GM12878 (cell line): ENCODE measurements around the gene HS6ST3. TPM values are rescaled to one million over a fixed set of nuclear protein-coding genes. Genes with fewer than 3 reads are reported as not detected.

Source experiments
- ATAC-seq: fragments of 200-7000 bp; cut with Tn5 transposase; 3 replicates; pipeline ENCODE4 v1.9.1; 2020; ENCODE audit warnings: mild to moderate bottlenecking, moderate library complexity
- BruUV-seq: library from RNA; stranded (reverse); fragments of 400-500 nt; replicated peaks from 2 replicates; lab custom pipeline; 2021; lab: Mats Ljungman, UMichigan
- CTCF ChIA-PET: fragments of 300-600 bp; sonication (Branson Sonifier 250); formaldehyde crosslinking; extraction: SDS; loops from one replicate; lab custom pipeline; 2021; ENCODE audit warnings: inconsistent platforms; lab: Yijun Ruan, JAX
- POLR2A ChIA-PET: fragments of 350-600 bp; formaldehyde crosslinking; extraction: SDS; loops from one replicate; lab custom pipeline; 2021; ENCODE audit warnings: inconsistent platforms; lab: Charles Lee
- RAD21 ChIA-PET: fragments of 300-600 bp; sonication (Branson Sonifier 250); formaldehyde crosslinking; loops from one replicate; lab custom pipeline; 2023; ENCODE audit warnings: antibody characterized with exemption; ENCODE audit not compliant: unreplicated experiment; lab: Charles Lee
- SMC1A ChIA-PET: fragments of 300-600 bp; sonication (Branson Sonifier 250); formaldehyde crosslinking; loops from one replicate; lab custom pipeline; 2023; ENCODE audit not compliant: unreplicated experiment, uncharacterized antibody; lab: Charles Lee
- DNase-seq: peaks from one replicate; pipeline ENCODE4 v3.0.0-alpha.2; 2011; ENCODE audit warnings: low read depth, low spot score
- FAIRE-seq: peaks from 3 replicates; lab custom pipeline; 2011; peaks lifted over from hg19 to GRCh38; lab: Jason Lieb, UNC
- H2AFZ ChIP-seq: 2 replicates; pipeline ENCODE4 v1.6.0; 2011; ENCODE audit warnings: low read depth, low read length, control low read depth; ENCODE audit not compliant: control insufficient read depth
- H3K27ac ChIP-seq: 2 replicates; pipeline ENCODE4 v1.5.1; 2011; ENCODE audit warnings: control low read depth; ENCODE audit not compliant: control insufficient read depth, insufficient read depth
- H3K27me3 ChIP-seq, 2 experiments: replicated peaks in 1 of 2; 2 replicates each; pipeline versions ENCODE4 v1.6.0 to v1.6.1; 2011; ENCODE audit warnings: low read length in 1 of 2; ENCODE audit not compliant: control insufficient read depth in 2 of 2, insufficient read depth in 2 of 2
- H3K36me3 ChIP-seq, 2 experiments: 2 replicates each; pipeline ENCODE4 v1.5.1; 2011; ENCODE audit warnings: low read length in 1 of 2; ENCODE audit not compliant: control insufficient read depth in 2 of 2, insufficient read depth in 2 of 2
- H3K4me1 ChIP-seq: 2 replicates; pipeline ENCODE4 v1.6.1; 2011; ENCODE audit warnings: mild to moderate bottlenecking, low read length, moderate library complexity, mixed read lengths; ENCODE audit not compliant: control insufficient read depth, insufficient read depth
- H3K4me2 ChIP-seq: 2 replicates; pipeline ENCODE4 v1.6.0; 2011; ENCODE audit warnings: control low read depth; ENCODE audit not compliant: control insufficient read depth, insufficient read depth
- H3K4me3 ChIP-seq: fragments of 200-600 bp; sonication (generic); 2 replicates; pipeline ENCODE4 v1.5.1; 2016
- H3K79me2 ChIP-seq: 2 replicates; pipeline ENCODE4 v1.6.0; 2011; ENCODE audit warnings: low read length; ENCODE audit not compliant: control insufficient read depth, insufficient read depth
- H3K9ac ChIP-seq: 2 replicates; pipeline ENCODE4 v1.8.0; 2011; ENCODE audit warnings: low read length, control low read depth, mixed read lengths; ENCODE audit not compliant: control insufficient read depth, insufficient read depth
- H3K9me3 ChIP-seq: replicated peaks from 3 replicates; pipeline ENCODE4 v1.5.1; 2011; ENCODE audit warnings: mild to moderate bottlenecking, low read length; ENCODE audit not compliant: control insufficient read depth, insufficient read depth
- H4K20me1 ChIP-seq: 2 replicates; pipeline ENCODE4 v1.6.0; 2011; ENCODE audit not compliant: control insufficient read depth, insufficient read depth
- BHLHE40 ChIP-seq, 2 experiments: fragments of 450-650 bp in 1 of 2; IDR thresholded peaks; 2 replicates each; pipeline ENCODE4 v1.6.1; 2011 to 2017; ENCODE audit warnings: low read depth in 2 of 2, borderline replicate concordance in 1 of 2, improper control_type of control experiment in 1 of 2, low read length in 1 of 2, mild to moderate bottlenecking in 1 of 2
- HDAC2 ChIP-seq: fragments of 200-600 bp; sonication (generic); IDR thresholded peaks from 2 replicates; pipeline ENCODE4 v1.6.1; 2017
- MYB ChIP-seq: fragments of 150-350 bp; IDR thresholded peaks from 2 replicates; pipeline ENCODE4 v1.6.1; 2014; ENCODE audit warnings: mild to moderate bottlenecking, low read depth, low read length, borderline replicate concordance
- NBN ChIP-seq: fragments of 450-650 bp; IDR thresholded peaks from 2 replicates; pipeline ENCODE4 v1.6.1; 2016
- NFIC ChIP-seq: IDR thresholded peaks from 2 replicates; pipeline ENCODE4 v1.6.1; 2012; ENCODE audit warnings: low read depth, mild to moderate bottlenecking, inconsistent platforms, low read length, moderate library complexity
- POU2F2 ChIP-seq: IDR thresholded peaks from 3 replicates; pipeline ENCODE4 v1.6.1; 2011; ENCODE audit warnings: low read depth, mild to moderate bottlenecking, low read length, borderline replicate concordance
- SKIL ChIP-seq: fragments of 450-650 bp; IDR thresholded peaks from 2 replicates; pipeline ENCODE4 v1.6.1; 2017; ENCODE audit warnings: mild to moderate bottlenecking, low read depth, inconsistent platforms; ENCODE audit not compliant: poor library complexity, severe bottlenecking
- SPI1 ChIP-seq: IDR thresholded peaks from 2 replicates; pipeline ENCODE4 v1.6.1; 2011; ENCODE audit warnings: low read depth, mild to moderate bottlenecking, low read length, moderate library complexity, borderline replicate concordance; ENCODE audit not compliant: insufficient read depth
- SUPT20H ChIP-seq: IDR thresholded peaks from 2 replicates; pipeline ENCODE4 v1.6.1; 2011; ENCODE audit warnings: low read depth, mild to moderate bottlenecking, low read length, moderate library complexity, borderline replicate concordance; ENCODE audit not compliant: control insufficient read depth
- TCF3 ChIP-seq: IDR thresholded peaks from 2 replicates; pipeline ENCODE4 v1.6.1; 2012; ENCODE audit warnings: low read depth, mild to moderate bottlenecking, low read length, borderline replicate concordance; ENCODE audit not compliant: insufficient read depth
- ZBTB33 ChIP-seq: fragments of 450-650 bp; IDR thresholded peaks from 2 replicates; pipeline ENCODE4 v1.6.1; 2017; ENCODE audit warnings: mild to moderate bottlenecking
- WGBS: methylation state at CpG from one replicate; pipeline ENCODE4 v1.1.6; 2016; ENCODE audit warnings: low lambda C conversion rate; ENCODE audit not compliant: insufficient replicate concordance, insufficient coverage; ENCODE audit errors: missing lambda C conversion rate; 5-methylcytosine and 5-hydroxymethylcytosine counted together
- in situ Hi-C: fragments of 300-500 bp; cut with MboI; formaldehyde crosslinking; loops from 9 replicates; pipeline ENCODE4 v1.14.3; 2018; ENCODE audit warnings: mixed read lengths
- intact Hi-C: fragments of 100-400 bp; cut with micrococcal nuclease; formaldehyde crosslinking; loops from one replicate; pipeline ENCODE4 v1.14.2; 2022; ENCODE audit not compliant: unreplicated experiment
- polyA plus RNA-seq, 11 experiments: library from polyadenylated mRNA; depleted of rRNA in 4 of 11; unstranded in 6 of 11; stranded (reverse) in 5 of 11; fragments of >200 nt; fragmentation: Nextera tagmentation in 4 of 11; fragmentation: Illumina TruSeq in 1 of 11; extraction: Ambion mirVana in 4 of 11; extraction: Trizol in 1 of 11; gene quantifications; 1 replicate in 1 of 11; 2 replicates in 10 of 11; pipeline versions ENCODE4 v1.2.1 to v1.2.3, GENCODE V29; 2011 to 2016; ENCODE audit warnings: inconsistent platforms in 2 of 11, missing spikeins in 2 of 11, low read depth in 1 of 11
- total RNA-seq, 4 experiments: library from RNA; depleted of rRNA in 3 of 4; stranded (reverse); fragments of >200 nt in 3 of 4; fragmentation: Illumina TruSeq in 1 of 4; extraction: Trizol in 1 of 4; gene quantifications; 2 replicates each; pipeline versions ENCODE4 v1.2.1 to v1.2.3, GENCODE V29; 2013 to 2021
- TF ChIP-seq, protein P1 (sequence below): fragments of 450-650 bp; formaldehyde crosslinking; IDR thresholded peaks from 2 replicates; pipeline ENCODE4 v1.5.0; 2022; ENCODE audit warnings: mild to moderate bottlenecking, missing genetic modification characterization
- TF ChIP-seq, protein P2 (sequence below): fragments of 150-350 bp; IDR thresholded peaks from 2 replicates; pipeline ENCODE4 v1.6.1; 2016; ENCODE audit warnings: low read depth, low read length

HS6ST3 gene
- total and polyA plus RNA-seq, 10 of the 15 experiments (the other 5 are each of a cell fraction or from before 2014, with no cell fraction given) = under 0.01 to 2.9 TPM; not detected in 8

- WGBS = 68% methylated on average over 5 of the region's 5 CpGs
- ChIA-PET CTCF (interaction anchor here (0.8 to 2.8 kb wide), 2 partner anchors 16 to 61 kb away, joined by 3 to 11 read pairs; no protein-coding TSS in a partner anchor), POLR2A (no interaction called here), SMC1A (interaction anchor here (0.6 to 1.1 kb wide), 3 partner anchors 14 to 59 kb away, joined by 3 read pairs; no protein-coding TSS in a partner anchor), RAD21 (no interaction called here)
- no TSS peak for BruUV-seq
- Histone ChIP-seq H3K4me2 (no peak overlapping the region), H3K4me1 (no peaks in the 10 kb centered on the region), H2AFZ (no peak overlapping the region), H3K27me3 (no peaks in the 10 kb centered on the region; a peak in 2 of 4 replicates), H3K4me3 (no peak overlapping the region), H3K36me3 (no peaks in the 10 kb centered on the region), H3K9ac (no peak overlapping the region), H3K79me2 (no peaks in the 10 kb centered on the region), H4K20me1 (no peaks in the 10 kb centered on the region), H3K27ac (no peak overlapping the region), H3K9me3 (no peaks in the 10 kb centered on the region)
- in situ Hi-C loops = no loop called here
- intact Hi-C loops = no loop called here
- DNase-seq = no peak
- no peak for FAIRE-seq
- ATAC-seq = no peak
- no peak for TF ChIP-seq NBN
- TF ChIP-seq POU2F2 = no peak
- no peak for TF ChIP-seq SKIL
- TF ChIP-seq ZBTB33 = no peak
- no peak for TF ChIP-seq BHLHE40 (IDR thresholded peaks at IDR 0.05; ENCODE audit: borderline replicate concordance in 1 of 2, low read depth in 2 of 2, low read length in 1 of 2)
- TF ChIP-seq HDAC2 = no peak
- no peak for TF ChIP-seq MYB
- TF ChIP-seq, protein P1, sequence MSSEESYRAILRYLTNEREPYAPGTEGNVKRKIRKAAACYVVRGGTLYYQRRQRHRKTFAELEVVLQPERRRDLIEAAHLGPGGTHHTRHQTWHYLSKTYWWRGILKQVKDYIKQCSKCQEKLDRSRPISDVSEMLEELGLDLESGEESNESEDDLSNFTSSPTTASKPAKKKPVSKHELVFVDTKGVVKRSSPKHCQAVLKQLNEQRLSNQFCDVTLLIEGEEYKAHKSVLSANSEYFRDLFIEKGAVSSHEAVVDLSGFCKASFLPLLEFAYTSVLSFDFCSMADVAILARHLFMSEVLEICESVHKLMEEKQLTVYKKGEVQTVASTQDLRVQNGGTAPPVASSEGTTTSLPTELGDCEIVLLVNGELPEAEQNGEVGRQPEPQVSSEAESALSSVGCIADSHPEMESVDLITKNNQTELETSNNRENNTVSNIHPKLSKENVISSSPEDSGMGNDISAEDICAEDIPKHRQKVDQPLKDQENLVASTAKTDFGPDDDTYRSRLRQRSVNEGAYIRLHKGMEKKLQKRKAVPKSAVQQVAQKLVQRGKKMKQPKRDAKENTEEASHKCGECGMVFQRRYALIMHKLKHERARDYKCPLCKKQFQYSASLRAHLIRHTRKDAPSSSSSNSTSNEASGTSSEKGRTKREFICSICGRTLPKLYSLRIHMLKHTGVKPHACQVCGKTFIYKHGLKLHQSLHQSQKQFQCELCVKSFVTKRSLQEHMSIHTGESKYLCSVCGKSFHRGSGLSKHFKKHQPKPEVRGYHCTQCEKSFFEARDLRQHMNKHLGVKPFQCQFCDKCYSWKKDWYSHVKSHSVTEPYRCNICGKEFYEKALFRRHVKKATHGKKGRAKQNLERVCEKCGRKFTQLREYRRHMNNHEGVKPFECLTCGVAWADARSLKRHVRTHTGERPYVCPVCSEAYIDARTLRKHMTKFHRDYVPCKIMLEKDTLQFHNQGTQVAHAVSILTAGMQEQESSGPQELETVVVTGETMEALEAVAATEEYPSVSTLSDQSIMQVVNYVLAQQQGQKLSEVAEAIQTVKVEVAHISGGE = no peak
- TF ChIP-seq SPI1 = no peak
- TF ChIP-seq TCF3 = no peak
- TF ChIP-seq SUPT20H = no peak
- no peak for TF ChIP-seq NFIC
- TF ChIP-seq, protein P2, sequence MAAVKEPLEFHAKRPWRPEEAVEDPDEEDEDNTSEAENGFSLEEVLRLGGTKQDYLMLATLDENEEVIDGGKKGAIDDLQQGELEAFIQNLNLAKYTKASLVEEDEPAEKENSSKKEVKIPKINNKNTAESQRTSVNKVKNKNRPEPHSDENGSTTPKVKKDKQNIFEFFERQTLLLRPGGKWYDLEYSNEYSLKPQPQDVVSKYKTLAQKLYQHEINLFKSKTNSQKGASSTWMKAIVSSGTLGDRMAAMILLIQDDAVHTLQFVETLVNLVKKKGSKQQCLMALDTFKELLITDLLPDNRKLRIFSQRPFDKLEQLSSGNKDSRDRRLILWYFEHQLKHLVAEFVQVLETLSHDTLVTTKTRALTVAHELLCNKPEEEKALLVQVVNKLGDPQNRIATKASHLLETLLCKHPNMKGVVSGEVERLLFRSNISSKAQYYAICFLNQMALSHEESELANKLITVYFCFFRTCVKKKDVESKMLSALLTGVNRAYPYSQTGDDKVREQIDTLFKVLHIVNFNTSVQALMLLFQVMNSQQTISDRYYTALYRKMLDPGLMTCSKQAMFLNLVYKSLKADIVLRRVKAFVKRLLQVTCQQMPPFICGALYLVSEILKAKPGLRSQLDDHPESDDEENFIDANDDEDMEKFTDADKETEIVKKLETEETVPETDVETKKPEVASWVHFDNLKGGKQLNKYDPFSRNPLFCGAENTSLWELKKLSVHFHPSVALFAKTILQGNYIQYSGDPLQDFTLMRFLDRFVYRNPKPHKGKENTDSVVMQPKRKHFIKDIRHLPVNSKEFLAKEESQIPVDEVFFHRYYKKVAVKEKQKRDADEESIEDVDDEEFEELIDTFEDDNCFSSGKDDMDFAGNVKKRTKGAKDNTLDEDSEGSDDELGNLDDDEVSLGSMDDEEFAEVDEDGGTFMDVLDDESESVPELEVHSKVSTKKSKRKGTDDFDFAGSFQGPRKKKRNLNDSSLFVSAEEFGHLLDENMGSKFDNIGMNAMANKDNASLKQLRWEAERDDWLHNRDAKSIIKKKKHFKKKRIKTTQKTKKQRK = no peak
Observed at GRCh38 chr13:96080676-96081075, 9.2 kb upstream of the HS6ST3 start.
